Astrocyte (in vitro differentiated cells and primary cell): Measurements from ENCODE around the gene NUP50. TPM values are rescaled to one million over a fixed set of nuclear protein-coding genes. Genes with fewer than 3 reads are reported as not detected.
A peak's percentile ranks its signal among the peaks of the same experiment; 100 is the strongest.

Experiments used
- DNase-seq: peaks from one replicate; pipeline ENCODE4 v3.0.0-alpha.2; 2010; ENCODE audit warnings: low read depth
- FAIRE-seq: peaks from 2 replicates; lab custom pipeline; 2011; peaks lifted over from hg19 to GRCh38; lab: Jason Lieb, UNC
- H2AFZ ChIP-seq: 2 replicates; pipeline ENCODE4 v1.6.0; 2012; ENCODE audit warnings: low read depth, low read length, inconsistent platforms
- H3K27ac ChIP-seq: 2 replicates; pipeline ENCODE4 v1.5.1; 2011; ENCODE audit warnings: low read depth, low read length, inconsistent platforms
- H3K27me3 ChIP-seq: 2 replicates; pipeline ENCODE4 v1.6.0; 2011; ENCODE audit warnings: low read length, inconsistent platforms; ENCODE audit not compliant: insufficient read depth
- H3K36me3 ChIP-seq: 2 replicates; pipeline ENCODE4 v1.5.1; 2011; ENCODE audit warnings: low read length, inconsistent platforms; ENCODE audit not compliant: insufficient read depth
- H3K4me1 ChIP-seq: 2 replicates; pipeline ENCODE4 v1.5.1; 2011; ENCODE audit warnings: low read length, inconsistent platforms; ENCODE audit not compliant: insufficient read depth
- H3K4me2 ChIP-seq: 2 replicates; pipeline ENCODE4 v1.6.0; 2012; ENCODE audit warnings: low read length, inconsistent platforms
- H3K4me3 ChIP-seq: 2 replicates; pipeline ENCODE4 v1.5.1; 2011; ENCODE audit warnings: low read depth, mild to moderate bottlenecking, low read length, inconsistent platforms; ENCODE audit not compliant: insufficient read depth
- H3K79me2 ChIP-seq: 2 replicates; pipeline ENCODE4 v1.6.0; 2012; ENCODE audit warnings: mild to moderate bottlenecking, low read length, inconsistent platforms; ENCODE audit not compliant: insufficient read depth
- H3K9ac ChIP-seq: 2 replicates; pipeline ENCODE4 v1.6.0; 2012; ENCODE audit warnings: mild to moderate bottlenecking, low read length, inconsistent platforms
- H3K9me3 ChIP-seq: 2 replicates; pipeline ENCODE4 v1.5.1; 2012; ENCODE audit warnings: low read depth, mild to moderate bottlenecking, low read length, inconsistent platforms; ENCODE audit not compliant: insufficient read depth
- H4K20me1 ChIP-seq: 2 replicates; pipeline ENCODE4 v1.6.0; 2012; ENCODE audit warnings: low read length, inconsistent platforms; ENCODE audit not compliant: insufficient read depth
- H3K27ac Mint-ChIP-seq: one replicate; pipeline ENCODE4 v1.8.0; 2021; ENCODE audit warnings: mild to moderate bottlenecking, mixed read lengths; ENCODE audit not compliant: unreplicated experiment
- H3K27me3 Mint-ChIP-seq: one replicate; pipeline ENCODE4 v1.8.0; 2021; ENCODE audit warnings: low read depth, mixed read lengths; ENCODE audit not compliant: unreplicated experiment
- H3K36me3 Mint-ChIP-seq: one replicate; pipeline ENCODE4 v1.8.0; 2021; ENCODE audit warnings: low read depth, mixed read lengths; ENCODE audit not compliant: unreplicated experiment
- H3K4me1 Mint-ChIP-seq: one replicate; pipeline ENCODE4 v1.8.0; 2021; ENCODE audit warnings: low read depth, mixed read lengths; ENCODE audit not compliant: unreplicated experiment
- H3K4me3 Mint-ChIP-seq: one replicate; pipeline ENCODE4 v1.8.0; 2021; ENCODE audit warnings: mild to moderate bottlenecking, moderate library complexity, mixed read lengths; ENCODE audit not compliant: unreplicated experiment
- H3K9me3 Mint-ChIP-seq: one replicate; pipeline ENCODE4 v1.8.0; 2021; ENCODE audit warnings: mild to moderate bottlenecking, mixed read lengths; ENCODE audit not compliant: unreplicated experiment
- CTCF ChIP-seq: IDR thresholded peaks from 2 replicates; pipeline ENCODE4 v1.5.1; 2011; ENCODE audit warnings: low read depth, mild to moderate bottlenecking, inconsistent platforms, low read length, moderate library complexity; ENCODE audit not compliant: insufficient read depth
- EZH2 ChIP-seq: IDR thresholded peaks from 2 replicates; pipeline ENCODE4 v1.6.1; 2012; ENCODE audit warnings: mild to moderate bottlenecking, low read length, inconsistent platforms; ENCODE audit not compliant: insufficient read depth
- total RNA-seq: library from RNA; stranded (reverse); gene quantifications from 2 replicates; pipeline ENCODE4 v1.2.1, GENCODE V29; 2021

The NUP50 gene
- total RNA-seq, 1 donor from 2014 or later, result 56.4 TPM

- peaks cover 14% of the 10 kb centered on the region for H3K4me1 Mint-ChIP-seq
Observed at GRCh38 chr22:45196926-45197605, 33.3 kb downstream of the NUP50 start.

GRCh38 chr22:45197606-45198462, 34.1 kb downstream of the NUP50 start:
- H3K9ac ChIP-seq, result no peak overlapping the region
- DNase-seq, result no peak
- H2AFZ ChIP-seq, result no peak overlapping the region
- no peak overlapping the region for H3K4me2 ChIP-seq
- no peaks in the 10 kb centered on the region for H3K27me3 ChIP-seq
- TF ChIP-seq EZH2, result no peak
- TF ChIP-seq CTCF, result no peak
- FAIRE-seq, result no peak
- H3K79me2 ChIP-seq, result no peaks in the 10 kb centered on the region
- H4K20me1 ChIP-seq, result peaks cover 20% of the 10 kb centered on the region
- H3K4me1 ChIP-seq, result peaks cover 27% of the 10 kb centered on the region
- H3K4me3 ChIP-seq, result no peak overlapping the region
- Mint-ChIP-seq H3K4me1 (peaks cover 14% of the 10 kb centered on the region), H3K27me3 (no peaks in the 10 kb centered on the region), H3K27ac (peak overlapping the region; percentile 60), H3K9me3 (no peaks in the 10 kb centered on the region), H3K36me3 (peaks cover 19% of the 10 kb centered on the region), H3K4me3 (no peak overlapping the region)
- H3K27ac ChIP-seq, result no peak overlapping the region
- peaks cover 2% of the 10 kb centered on the region for H3K36me3 ChIP-seq
- H3K9me3 ChIP-seq, result no peaks in the 10 kb centered on the region

More at GRCh38 chr22:45196926-45197605, 33.3 kb downstream of the NUP50 start:
- H3K4me1 ChIP-seq, result peaks cover 20% of the 10 kb centered on the region
- H2AFZ ChIP-seq, result no peak overlapping the region
- no peak for DNase-seq
- H3K36me3 ChIP-seq, result peaks cover 2% of the 10 kb centered on the region
- no peaks in the 10 kb centered on the region for H3K79me2 ChIP-seq
- TF ChIP-seq EZH2, result no peak
- TF ChIP-seq CTCF, result no peak
- FAIRE-seq, result no peak
- no peak overlapping the region for H3K27ac Mint-ChIP-seq
- H3K36me3 Mint-ChIP-seq, result peaks cover 19% of the 10 kb centered on the region
- no peak overlapping the region for H3K27ac ChIP-seq
- H3K4me3 Mint-ChIP-seq, result no peak overlapping the region
- H3K27me3 ChIP-seq, result no peaks in the 10 kb centered on the region
- H4K20me1 ChIP-seq, result peaks cover 20% of the 10 kb centered on the region
- no peaks in the 10 kb centered on the region for H3K9me3 ChIP-seq
- no peaks in the 10 kb centered on the region for H3K27me3 Mint-ChIP-seq
- H3K4me2 ChIP-seq, result no peak overlapping the region
- no peak overlapping the region for H3K4me3 ChIP-seq
- H3K9me3 Mint-ChIP-seq, result no peaks in the 10 kb centered on the region
- no peak overlapping the region for H3K9ac ChIP-seq

DNA sequence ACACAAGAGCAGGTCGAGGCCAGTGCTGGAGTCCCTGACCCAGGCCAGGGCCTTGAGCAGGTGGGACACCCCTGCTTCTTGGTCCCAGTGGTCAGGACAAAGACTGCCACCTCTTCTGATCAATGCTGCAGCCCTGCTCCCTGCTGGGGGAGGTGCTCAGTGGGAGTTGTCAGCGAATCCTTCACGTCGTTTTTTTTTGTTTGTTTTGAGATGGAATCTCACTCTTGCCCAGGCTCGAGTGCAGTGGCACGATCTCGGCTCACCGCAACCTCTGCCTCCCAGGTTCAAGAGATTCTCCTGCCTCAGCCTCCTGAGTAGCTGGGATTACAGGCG, 34.7 kb downstream of the NUP50 start:
- TF ChIP-seq CTCF, result no peak
- no peak for TF ChIP-seq EZH2
- Histone ChIP-seq H3K27ac (no peak overlapping the region), H3K4me2 (no peak overlapping the region), H3K36me3 (peaks cover 2% of the 10 kb centered on the region), H4K20me1 (peaks cover 20% of the 10 kb centered on the region), H3K27me3 (no peaks in the 10 kb centered on the region), H3K9me3 (no peaks in the 10 kb centered on the region), H3K9ac (no peak overlapping the region), H2AFZ (no peak overlapping the region), H3K4me1 (peaks cover 27% of the 10 kb centered on the region), H3K79me2 (no peaks in the 10 kb centered on the region), H3K4me3 (no peak overlapping the region)
- Mint-ChIP-seq H3K4me3 (no peak overlapping the region), H3K27me3 (no peaks in the 10 kb centered on the region), H3K36me3 (peaks cover 19% of the 10 kb centered on the region), H3K27ac (no peak overlapping the region), H3K9me3 (no peaks in the 10 kb centered on the region), H3K4me1 (peaks cover 14% of the 10 kb centered on the region)
- FAIRE-seq (no peak), DNase-seq (no peak)
